Neural cell (in vitro differentiated cells): ENCODE measurements around the gene POGLUT2. TPM values are rescaled to one million over a fixed set of nuclear protein-coding genes. Genes with fewer than 3 reads are reported as not detected.

Source experiments
- H2AFZ ChIP-seq: fragments of 200-600, 300-800 bp; sonication (generic), shearing (Covaris generic); 2 replicates; pipeline ENCODE4 v1.6.0; 2014; ENCODE audit warnings: low read depth, mild to moderate bottlenecking, antibody characterized with exemption, low read length, moderate library complexity
- H3F3A ChIP-seq: fragments of 200-600 bp; shearing (Covaris generic); 2 replicates; pipeline ENCODE4 v1.6.1; 2016; ENCODE audit warnings: mild to moderate bottlenecking, moderate library complexity, mixed read lengths, antibody characterized with exemption, low read length; ENCODE audit not compliant: insufficient read depth, poor library complexity, severe bottlenecking
- H3K27ac ChIP-seq: fragments of 200-600, 300-800 bp; sonication (generic), shearing (Covaris generic); 2 replicates; pipeline ENCODE4 v1.5.1; 2014; ENCODE audit warnings: mild to moderate bottlenecking, low read length, moderate library complexity
- H3K27me3 ChIP-seq: fragments of 300-800, 200-600 bp; sonication (generic), shearing (Covaris generic); 2 replicates; pipeline ENCODE4 v1.6.0; 2014; ENCODE audit warnings: mild to moderate bottlenecking, low read depth, low read length, moderate library complexity; ENCODE audit not compliant: insufficient read depth
- H3K36me3 ChIP-seq: fragments of 300-800, 200-600 bp; sonication (generic), shearing (Covaris generic); 2 replicates; pipeline ENCODE4 v1.5.1; 2014; ENCODE audit warnings: mild to moderate bottlenecking, antibody characterized with exemption, low read length, moderate library complexity; ENCODE audit not compliant: insufficient read depth
- H3K4me2 ChIP-seq: fragments of 300-800, 200-600 bp; sonication (generic), shearing (Covaris generic); 2 replicates; pipeline ENCODE4 v1.6.0; 2014; ENCODE audit warnings: mild to moderate bottlenecking, low read length
- H3K4me3 ChIP-seq: fragments of 300-800, 200-600 bp; sonication (generic), shearing (Covaris generic); 2 replicates; pipeline ENCODE4 v1.5.1; 2014; ENCODE audit warnings: mild to moderate bottlenecking, low read length, moderate library complexity
- H3K79me2 ChIP-seq: fragments of 200-600 bp; shearing (Covaris generic); replicated peaks from 2 replicates; pipeline ENCODE4 v1.6.0; 2014; ENCODE audit warnings: mild to moderate bottlenecking, low read length, moderate library complexity; ENCODE audit not compliant: insufficient read depth
- H3K9ac ChIP-seq: fragments of 300-800, 200-600 bp; sonication (generic), shearing (Covaris generic); 2 replicates; pipeline ENCODE4 v1.6.1; 2016; ENCODE audit warnings: mild to moderate bottlenecking, low read length, mixed read lengths
- H3K9me2 ChIP-seq: fragments of 200-600 bp; shearing (Covaris generic); 2 replicates; pipeline ENCODE4 v1.6.1; 2016; ENCODE audit warnings: mild to moderate bottlenecking, low read length, mixed read lengths; ENCODE audit not compliant: insufficient read depth
- H3K9me3 ChIP-seq: fragments of 200-600, 300-800 bp; sonication (generic), shearing (Covaris generic); 2 replicates; pipeline ENCODE4 v1.6.1; 2016; ENCODE audit warnings: mild to moderate bottlenecking, mixed run types, low read length, moderate library complexity, mixed read lengths
- H4K20me1 ChIP-seq: fragments of 200-600 bp; shearing (Covaris generic); 2 replicates; pipeline ENCODE4 v1.6.1; 2016; ENCODE audit warnings: mild to moderate bottlenecking, mixed run types; ENCODE audit not compliant: insufficient read depth
- EP300 ChIP-seq: fragments of 450-650 bp; conservative IDR thresholded peaks from 2 replicates; pipeline ENCODE4 v1.6.1; 2014; ENCODE audit warnings: antibody characterized with exemption, mild to moderate bottlenecking, moderate library complexity; ENCODE audit not compliant: poor library complexity, severe bottlenecking
- EZH2 ChIP-seq: fragments of 200-600, 300-800 bp; shearing (Covaris generic), sonication (generic); IDR thresholded peaks from 2 replicates; pipeline ENCODE4 v1.6.1; 2014; ENCODE audit warnings: antibody characterized with exemption, low read length, borderline replicate concordance, mild to moderate bottlenecking; ENCODE audit not compliant: insufficient read depth, poor library complexity, severe bottlenecking
- MXI1 ChIP-seq: fragments of 450-650 bp; conservative IDR thresholded peaks from 2 replicates; pipeline ENCODE4 v1.6.1; 2014; ENCODE audit warnings: antibody characterized with exemption, mild to moderate bottlenecking; ENCODE audit not compliant: poor library complexity, severe bottlenecking
- POLR2AphosphoS5 ChIP-seq: IDR thresholded peaks from 2 replicates; pipeline ENCODE4 v1.6.1; 2012
- RAD21 ChIP-seq: fragments of 450-650 bp; conservative IDR thresholded peaks from 2 replicates; pipeline ENCODE4 v1.6.1; 2014; ENCODE audit warnings: antibody characterized with exemption, mild to moderate bottlenecking, moderate library complexity
- SMC3 ChIP-seq: fragments of 450-650 bp; conservative IDR thresholded peaks from 2 replicates; pipeline ENCODE4 v1.6.1; 2014; ENCODE audit warnings: antibody characterized with exemption, mild to moderate bottlenecking, moderate library complexity; ENCODE audit not compliant: poor library complexity
- TAF1 ChIP-seq: IDR thresholded peaks from 2 replicates; pipeline ENCODE4 v1.6.1; 2012; ENCODE audit warnings: low read depth
- polyA minus RNA-seq: library from RNA; depleted of rRNA, polyadenylated mRNA; stranded (reverse); fragments of >200 nt; gene quantifications from 2 replicates; pipeline ENCODE4 v1.2.3, GENCODE V29; 2014
- polyA plus RNA-seq: library from polyadenylated mRNA; depleted of rRNA; stranded (reverse); fragments of >200 nt; gene quantifications from 2 replicates; pipeline ENCODE4 v1.2.3, GENCODE V29; 2014
- TF ChIP-seq, protein P1 (sequence below): fragments of 450-650 bp; IDR thresholded peaks from 2 replicates; pipeline ENCODE4 v1.5.1; 2014; ENCODE audit warnings: antibody characterized with exemption, mild to moderate bottlenecking, moderate library complexity; ENCODE audit not compliant: poor library complexity, severe bottlenecking
- TF ChIP-seq, protein P2 (sequence below): IDR thresholded peaks from 2 replicates; pipeline ENCODE4 v1.6.1; 2012; ENCODE audit warnings: borderline replicate concordance

The POGLUT2 gene
- polyA plus RNA-seq (31.7 and 51.7 TPM in 2 replicates), polyA minus RNA-seq (14.9 and 21.3 TPM in 2 replicates)

GRCh38 chr13:102798581-102799425, at the start of gene POGLUT2, which contains the start of gene BIVM:
Gene POGLUT2 (minus strand): TSS chr13:102798976. CDS start chr13:102798670, 306 bp downstream.
Gene BIVM (plus strand): TSS chr13:102799119. CDS start chr13:102807268, 8,149 bp downstream.
- H3K27ac ChIP-seq: no peak within 1 kb of the TSS
- H3K9me3 ChIP-seq: no peaks in the 10 kb centered on the region
- H3K9ac ChIP-seq: peak within 1 kb of the TSS; percentile 79
- no peaks in the 10 kb centered on the region for H3K27me3 ChIP-seq
- no peaks in the 10 kb centered on the region for H4K20me1 ChIP-seq
- peak within 1 kb of the TSS; percentile 93 for H2AFZ ChIP-seq
- H3K79me2 ChIP-seq: peaks cover 12% of the 10 kb centered on the region
- peak within 1 kb of the TSS; percentile 95 for H3K4me2 ChIP-seq
- H3F3A ChIP-seq: no peaks in the 10 kb centered on the region
- TF ChIP-seq TAF1 (peak; percentile 72), POLR2AphosphoS5 (peak; percentile 48), SMC3 (peak; percentile 29), EP300 (peak; percentile 17), RAD21 (no peak), EZH2 (no peak), MXI1 (peak; percentile 88)
- TF ChIP-seq, protein P1, sequence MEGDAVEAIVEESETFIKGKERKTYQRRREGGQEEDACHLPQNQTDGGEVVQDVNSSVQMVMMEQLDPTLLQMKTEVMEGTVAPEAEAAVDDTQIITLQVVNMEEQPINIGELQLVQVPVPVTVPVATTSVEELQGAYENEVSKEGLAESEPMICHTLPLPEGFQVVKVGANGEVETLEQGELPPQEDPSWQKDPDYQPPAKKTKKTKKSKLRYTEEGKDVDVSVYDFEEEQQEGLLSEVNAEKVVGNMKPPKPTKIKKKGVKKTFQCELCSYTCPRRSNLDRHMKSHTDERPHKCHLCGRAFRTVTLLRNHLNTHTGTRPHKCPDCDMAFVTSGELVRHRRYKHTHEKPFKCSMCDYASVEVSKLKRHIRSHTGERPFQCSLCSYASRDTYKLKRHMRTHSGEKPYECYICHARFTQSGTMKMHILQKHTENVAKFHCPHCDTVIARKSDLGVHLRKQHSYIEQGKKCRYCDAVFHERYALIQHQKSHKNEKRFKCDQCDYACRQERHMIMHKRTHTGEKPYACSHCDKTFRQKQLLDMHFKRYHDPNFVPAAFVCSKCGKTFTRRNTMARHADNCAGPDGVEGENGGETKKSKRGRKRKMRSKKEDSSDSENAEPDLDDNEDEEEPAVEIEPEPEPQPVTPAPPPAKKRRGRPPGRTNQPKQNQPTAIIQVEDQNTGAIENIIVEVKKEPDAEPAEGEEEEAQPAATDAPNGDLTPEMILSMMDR: peak; percentile 27
- TF ChIP-seq, protein P2, sequence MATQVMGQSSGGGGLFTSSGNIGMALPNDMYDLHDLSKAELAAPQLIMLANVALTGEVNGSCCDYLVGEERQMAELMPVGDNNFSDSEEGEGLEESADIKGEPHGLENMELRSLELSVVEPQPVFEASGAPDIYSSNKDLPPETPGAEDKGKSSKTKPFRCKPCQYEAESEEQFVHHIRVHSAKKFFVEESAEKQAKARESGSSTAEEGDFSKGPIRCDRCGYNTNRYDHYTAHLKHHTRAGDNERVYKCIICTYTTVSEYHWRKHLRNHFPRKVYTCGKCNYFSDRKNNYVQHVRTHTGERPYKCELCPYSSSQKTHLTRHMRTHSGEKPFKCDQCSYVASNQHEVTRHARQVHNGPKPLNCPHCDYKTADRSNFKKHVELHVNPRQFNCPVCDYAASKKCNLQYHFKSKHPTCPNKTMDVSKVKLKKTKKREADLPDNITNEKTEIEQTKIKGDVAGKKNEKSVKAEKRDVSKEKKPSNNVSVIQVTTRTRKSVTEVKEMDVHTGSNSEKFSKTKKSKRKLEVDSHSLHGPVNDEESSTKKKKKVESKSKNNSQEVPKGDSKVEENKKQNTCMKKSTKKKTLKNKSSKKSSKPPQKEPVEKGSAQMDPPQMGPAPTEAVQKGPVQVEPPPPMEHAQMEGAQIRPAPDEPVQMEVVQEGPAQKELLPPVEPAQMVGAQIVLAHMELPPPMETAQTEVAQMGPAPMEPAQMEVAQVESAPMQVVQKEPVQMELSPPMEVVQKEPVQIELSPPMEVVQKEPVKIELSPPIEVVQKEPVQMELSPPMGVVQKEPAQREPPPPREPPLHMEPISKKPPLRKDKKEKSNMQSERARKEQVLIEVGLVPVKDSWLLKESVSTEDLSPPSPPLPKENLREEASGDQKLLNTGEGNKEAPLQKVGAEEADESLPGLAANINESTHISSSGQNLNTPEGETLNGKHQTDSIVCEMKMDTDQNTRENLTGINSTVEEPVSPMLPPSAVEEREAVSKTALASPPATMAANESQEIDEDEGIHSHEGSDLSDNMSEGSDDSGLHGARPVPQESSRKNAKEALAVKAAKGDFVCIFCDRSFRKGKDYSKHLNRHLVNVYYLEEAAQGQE: peak; percentile 55
- no peaks in the 10 kb centered on the region for H3K9me2 ChIP-seq
- H3K4me3 ChIP-seq: peak within 1 kb of the TSS; percentile 89
- no peaks in the 10 kb centered on the region for H3K36me3 ChIP-seq

- H3K27ac ChIP-seq: no peak overlapping the region
- TF ChIP-seq SMC3 (peak; percentile 82), RAD21 (peak; percentile 83), MXI1 (no peak)
- TF ChIP-seq, protein P2: no peak
- TF ChIP-seq, protein P1: peak; percentile 82
- H3F3A ChIP-seq: peaks cover 5% of the 10 kb centered on the region
- no peaks in the 10 kb centered on the region for H3K36me3 ChIP-seq
- H3K4me2 ChIP-seq: peak overlapping the region; percentile 86
- no peaks in the 10 kb centered on the region for H3K9me2 ChIP-seq
- no peaks in the 10 kb centered on the region for H4K20me1 ChIP-seq
- peak overlapping the region; percentile 84 for H3K4me3 ChIP-seq
- H3K9me3 ChIP-seq: no peaks in the 10 kb centered on the region
- no peak overlapping the region for H2AFZ ChIP-seq
- no peaks in the 10 kb centered on the region for H3K27me3 ChIP-seq
- H3K9ac ChIP-seq: peak overlapping the region; percentile 94
- peaks cover 26% of the 10 kb centered on the region for H3K79me2 ChIP-seq
Measured at GRCh38 chr13:102847272-102848234, 48.8 kb upstream of the POGLUT2 start.
